Measurements from ENCODE around the gene OXNAD1. TPM values are rescaled to one million over a fixed set of nuclear protein-coding genes. Genes with fewer than 3 reads are reported as not detected.

OXNAD1 gene
- total RNA-seq, 2 experiments from 2014 or later = 18.1 to 18.7 TPM

GRCh38 chr3:16242177-16242576 lies 22.8 kb upstream of the OXNAD1 start:
- no peaks in the 10 kb centered on the region for H4K20me1 ChIP-seq (ENCODE audit: insufficient read depth, low read length)

GRCh38 chr3:16243706-16244490 lies 21.1 kb upstream of the OXNAD1 start:
- Histone ChIP-seq H3K9me2 (ENCODE audit: insufficient read depth, low read length) (no peaks in the 10 kb centered on the region), H3K9me3 (ENCODE audit: low read length) (no peaks in the 10 kb centered on the region), H3K4me2 (ENCODE audit: low read length) (no peak overlapping the region), H2AFZ (ENCODE audit: low read length) (no peak overlapping the region), H3K79me2 (ENCODE audit: insufficient read depth, low read depth, low read length) (no peaks in the 10 kb centered on the region), H3K4me1 (ENCODE audit: insufficient read depth, low read length, poor library complexity, severe bottlenecking) (peaks cover 6% of the 10 kb centered on the region), H3K27ac (ENCODE audit: low read depth, low read length, poor library complexity, severe bottlenecking) (no peak overlapping the region), H4K20me1 (ENCODE audit: insufficient read depth, low read length) (no peaks in the 10 kb centered on the region), H3K36me3 (ENCODE audit: insufficient read depth, low read length) (no peaks in the 10 kb centered on the region), H3K4me3 (ENCODE audit: low read depth, low read length, poor library complexity, severe bottlenecking) (no peak overlapping the region)
- ChIA-PET POLR2A (interaction anchor here (1.4 kb wide), 1 partner anchor 10 kb away, joined by 4 read pairs; no protein-coding TSS in a partner anchor), CTCF (ENCODE audit: unreplicated experiment) (interaction anchor here (1.1 kb wide), 1 partner anchor 7 kb away, joined by 3 read pairs; no protein-coding TSS in a partner anchor)
- no TSS peak for BruUV-seq (replicated peaks)
- TF ChIP-seq EZH2phosphoT487 (IDR thresholded peaks at IDR 0.05; ENCODE audit: borderline replicate concordance, low read depth, low read length) = no peak
- no peak for TF ChIP-seq CTCF (conservative IDR thresholded peaks at IDR 0.05; ENCODE audit: low read length)
- no peak for DNase-seq (ENCODE audit: low spot score)
- intact Hi-C loops (cut with micrococcal nuclease; ENCODE audit: unreplicated experiment) = loop anchor here (10.0 kb wide), 1 partner anchor 1039 kb away; the partner anchor contains the start of gene CAPN7

More at GRCh38 chr3:16242177-16242576, 22.8 kb upstream of the OXNAD1 start:
- no peak for DNase-seq (ENCODE audit: low spot score)
- no peak overlapping the region for H3K4me2 ChIP-seq (ENCODE audit: low read length)
- no peaks in the 10 kb centered on the region for H3K9me3 ChIP-seq (ENCODE audit: low read length)
- H3K9me2 ChIP-seq (ENCODE audit: insufficient read depth, low read length) = no peaks in the 10 kb centered on the region
- no peak overlapping the region for H3K4me3 ChIP-seq (ENCODE audit: low read depth, low read length, poor library complexity, severe bottlenecking)
- no peak for TF ChIP-seq CTCF (conservative IDR thresholded peaks at IDR 0.05; ENCODE audit: low read length)
- TF ChIP-seq EZH2phosphoT487 (IDR thresholded peaks at IDR 0.05; ENCODE audit: borderline replicate concordance, low read depth, low read length) = no peak
- ChIA-PET POLR2A (interaction anchor here (0.6 to 1.2 kb wide), 2 partner anchors 10 to 92 kb away, joined by 3 read pairs; no protein-coding TSS in a partner anchor), CTCF (ENCODE audit: unreplicated experiment) (no interaction called here)
- no peak overlapping the region for H3K27ac ChIP-seq (ENCODE audit: low read depth, low read length, poor library complexity, severe bottlenecking)
- no peaks in the 10 kb centered on the region for H3K36me3 ChIP-seq (ENCODE audit: insufficient read depth, low read length)
- no TSS peak for BruUV-seq (replicated peaks)
- H3K79me2 ChIP-seq (ENCODE audit: insufficient read depth, low read depth, low read length) = no peaks in the 10 kb centered on the region
- intact Hi-C loops (cut with micrococcal nuclease; ENCODE audit: unreplicated experiment) = loop anchor here (10.0 kb wide), 1 partner anchor 1037 kb away; the partner anchor contains the start of gene CAPN7
- no peak overlapping the region for H2AFZ ChIP-seq (ENCODE audit: low read length)
- H3K4me1 ChIP-seq (ENCODE audit: insufficient read depth, low read length, poor library complexity, severe bottlenecking) = no peaks in the 10 kb centered on the region

- no TSS peak for BruUV-seq (replicated peaks)
- TF ChIP-seq EZH2phosphoT487 (IDR thresholded peaks at IDR 0.05; ENCODE audit: borderline replicate concordance, low read depth, low read length) (no peak), CTCF (conservative IDR thresholded peaks at IDR 0.05; ENCODE audit: low read length) (no peak)
- POLR2A ChIA-PET = interaction anchor here (0.6 to 1.1 kb wide), 3 partner anchors 11 to 576 kb away, joined by 3 to 4 read pairs (median 4); partner anchors contain the start of gene OXNAD1
- CTCF ChIA-PET (ENCODE audit: unreplicated experiment) = no interaction called here
- Histone ChIP-seq H2AFZ (ENCODE audit: low read length) (no peak overlapping the region), H3K79me2 (ENCODE audit: insufficient read depth, low read depth, low read length) (no peaks in the 10 kb centered on the region), H3K4me2 (ENCODE audit: low read length) (no peak overlapping the region), H4K20me1 (ENCODE audit: insufficient read depth, low read length) (no peaks in the 10 kb centered on the region), H3K27ac (ENCODE audit: low read depth, low read length, poor library complexity, severe bottlenecking) (no peak overlapping the region), H3K4me1 (ENCODE audit: insufficient read depth, low read length, poor library complexity, severe bottlenecking) (peaks cover 6% of the 10 kb centered on the region), H3K9me2 (ENCODE audit: insufficient read depth, low read length) (no peaks in the 10 kb centered on the region), H3K4me3 (ENCODE audit: low read depth, low read length, poor library complexity, severe bottlenecking) (no peak overlapping the region), H3K36me3 (ENCODE audit: insufficient read depth, low read length) (no peaks in the 10 kb centered on the region), H3K9me3 (ENCODE audit: low read length) (no peaks in the 10 kb centered on the region)
- intact Hi-C loops (cut with micrococcal nuclease; ENCODE audit: unreplicated experiment) = loop anchor here (2.0 to 10.0 kb wide), 4 partner anchors 67 to 1041 kb away; partner anchors contain the start of gene CAPN7
- no peak for DNase-seq (ENCODE audit: low spot score)
Observed at GRCh38 chr3:16245609-16246008, 19.4 kb upstream of the OXNAD1 start.

Measured in OCI-LY7 (cell line).